T-helper 17 cell (primary cell): ENCODE measurements around the gene ZNF333. TPM values are rescaled to one million over a fixed set of nuclear protein-coding genes. Genes with fewer than 3 reads are reported as not detected.

ENCODE experiments used
- ATAC-seq: fragments of 150-1000 bp; cut with Tn5 transposase; 2 replicates; pipeline ENCODE4 v1.10.0; 2021; ENCODE audit warnings: mild to moderate bottlenecking, moderate library complexity
- DNase-seq, 3 donors: peaks; one replicate each; pipeline versions ENCODE4 v3.0.0 to v3.0.0-alpha.2; 2020 to 2021
- H3K9me3 ChIP-seq: one replicate; pipeline ENCODE4 v1.7.0; 2013; ENCODE audit warnings: low read length, mild to moderate bottlenecking; ENCODE audit not compliant: control insufficient read depth, poor library complexity, severe bottlenecking
- H3K27ac Mint-ChIP-seq: one replicate; pipeline ENCODE4 v1.8.0; 2022; ENCODE audit warnings: mild to moderate bottlenecking, moderate library complexity, mixed read lengths
- H3K27me3 Mint-ChIP-seq: one replicate; pipeline ENCODE4 v1.8.0; 2022; ENCODE audit warnings: mixed read lengths
- H3K36me3 Mint-ChIP-seq: one replicate; pipeline ENCODE4 v1.8.0; 2022; ENCODE audit warnings: low read depth, mixed read lengths
- H3K4me1 Mint-ChIP-seq: one replicate; pipeline ENCODE4 v1.8.0; 2022; ENCODE audit warnings: mild to moderate bottlenecking, mixed read lengths
- H3K4me3 Mint-ChIP-seq: one replicate; pipeline ENCODE4 v1.8.0; 2022; ENCODE audit warnings: mild to moderate bottlenecking, moderate library complexity, mixed read lengths
- total RNA-seq, 4 donors: library from RNA in 2 of 4; stranded (reverse) in 2 of 4; gene quantifications; one replicate each; pipeline ENCODE4 v1.2.3 and lab custom pipeline; 2022 to 2026

Gene ZNF333
- total RNA-seq, 2 donors from 2014 or later: 17.6 to 22.7 TPM

GRCh38 chr19:14674764-14675163 lies 15.1 kb upstream of the ZNF333 start, which contains the start of gene ADGRE3:
Gene ADGRE3 (minus strand): TSS chr19:14674844. CDS start chr19:14674770, 74 bp downstream.
- peaks cover 26% of the 10 kb centered on the region for H3K4me1 Mint-ChIP-seq
- no peaks in the 10 kb centered on the region for H3K9me3 ChIP-seq
- H3K4me3 Mint-ChIP-seq: no peak within 1 kb of the TSS
- no peaks in the 10 kb centered on the region for H3K27me3 Mint-ChIP-seq
- DNase-seq (no peak), ATAC-seq (no peak)
- no peaks in the 10 kb centered on the region for H3K36me3 Mint-ChIP-seq
- no peak within 1 kb of the TSS for H3K27ac Mint-ChIP-seq

GRCh38 chr19:14676762-14677161 lies 13.1 kb upstream of the ZNF333 start:
- Mint-ChIP-seq H3K4me3 (no peak overlapping the region), H3K27me3 (no peaks in the 10 kb centered on the region), H3K4me1 (peaks cover 19% of the 10 kb centered on the region), H3K27ac (no peak overlapping the region), H3K36me3 (no peaks in the 10 kb centered on the region)
- ATAC-seq (no peak), DNase-seq (no peak)
- no peaks in the 10 kb centered on the region for H3K9me3 ChIP-seq

GRCh38 chr19:14677464-14677863 lies 12.4 kb upstream of the ZNF333 start:
- no peak overlapping the region for H3K4me3 Mint-ChIP-seq
- peaks cover 3% of the 10 kb centered on the region for H3K9me3 ChIP-seq
- ATAC-seq (peak; percentile 66), DNase-seq (no peak)
- no peak overlapping the region for H3K27ac Mint-ChIP-seq
- no peaks in the 10 kb centered on the region for H3K27me3 Mint-ChIP-seq
- peaks cover 13% of the 10 kb centered on the region for H3K4me1 Mint-ChIP-seq
- no peaks in the 10 kb centered on the region for H3K36me3 Mint-ChIP-seq

GRCh38 chr19:14678199-14678598 lies 11.6 kb upstream of the ZNF333 start:
- H3K4me1 Mint-ChIP-seq: peaks cover 10% of the 10 kb centered on the region
- H3K27ac Mint-ChIP-seq: no peak overlapping the region
- DNase-seq (no peak), ATAC-seq (no peak)
- H3K9me3 ChIP-seq: peaks cover 3% of the 10 kb centered on the region
- no peak overlapping the region for H3K4me3 Mint-ChIP-seq
- no peaks in the 10 kb centered on the region for H3K36me3 Mint-ChIP-seq
- no peaks in the 10 kb centered on the region for H3K27me3 Mint-ChIP-seq

GRCh38 chr19:14682084-14682483 lies 7.8 kb upstream of the ZNF333 start:
- Mint-ChIP-seq H3K27me3 (no peaks in the 10 kb centered on the region), H3K4me3 (no peak overlapping the region), H3K4me1 (peaks cover 11% of the 10 kb centered on the region), H3K27ac (no peak overlapping the region), H3K36me3 (no peaks in the 10 kb centered on the region)
- ATAC-seq (no peak), DNase-seq (no peak)
- peaks cover 3% of the 10 kb centered on the region for H3K9me3 ChIP-seq

GRCh38 chr19:14683439-14683838 lies 6.4 kb upstream of the ZNF333 start:
- peaks cover 11% of the 10 kb centered on the region for H3K4me1 Mint-ChIP-seq
- no peak overlapping the region for H3K4me3 Mint-ChIP-seq
- ATAC-seq (peak; percentile 98), DNase-seq (no peak)
- H3K9me3 ChIP-seq: peaks cover 3% of the 10 kb centered on the region
- H3K27me3 Mint-ChIP-seq: no peaks in the 10 kb centered on the region
- H3K27ac Mint-ChIP-seq: peak overlapping the region; percentile 39
- H3K36me3 Mint-ChIP-seq: no peaks in the 10 kb centered on the region

- peak overlapping the region; percentile 94 for H3K27ac Mint-ChIP-seq
- H3K36me3 Mint-ChIP-seq: no peaks in the 10 kb centered on the region
- no peak overlapping the region for H3K4me3 Mint-ChIP-seq
- H3K9me3 ChIP-seq: peaks cover 3% of the 10 kb centered on the region
- DNase-seq (no peak), ATAC-seq (no peak)
- peaks cover 11% of the 10 kb centered on the region for H3K4me1 Mint-ChIP-seq
- H3K27me3 Mint-ChIP-seq: no peaks in the 10 kb centered on the region
Measured at GRCh38 chr19:14686411-14686810, 3.4 kb upstream of the ZNF333 start.

GRCh38 chr19:14694641-14695266 lies 4.9 kb downstream of the ZNF333 start:
- no peaks in the 10 kb centered on the region for H3K9me3 ChIP-seq
- no peak overlapping the region for H3K4me3 Mint-ChIP-seq
- no peaks in the 10 kb centered on the region for H3K27me3 Mint-ChIP-seq
- DNase-seq (no peak), ATAC-seq (no peak)
- H3K4me1 Mint-ChIP-seq: peaks cover 4% of the 10 kb centered on the region
- peaks cover 5% of the 10 kb centered on the region for H3K36me3 Mint-ChIP-seq
- H3K27ac Mint-ChIP-seq: no peak overlapping the region

- H3K27ac Mint-ChIP-seq: no peak overlapping the region
- DNase-seq (no peak), ATAC-seq (no peak)
- no peaks in the 10 kb centered on the region for H3K9me3 ChIP-seq
- no peaks in the 10 kb centered on the region for H3K27me3 Mint-ChIP-seq
- peaks cover 5% of the 10 kb centered on the region for H3K36me3 Mint-ChIP-seq
- H3K4me3 Mint-ChIP-seq: no peak overlapping the region
- peaks cover 4% of the 10 kb centered on the region for H3K4me1 Mint-ChIP-seq
Measured at GRCh38 chr19:14695471-14695870, 5.6 kb downstream of the ZNF333 start.

GRCh38 chr19:14699641-14700040 lies 9.8 kb downstream of the ZNF333 start:
- Mint-ChIP-seq H3K4me1 (no peaks in the 10 kb centered on the region), H3K4me3 (no peak overlapping the region), H3K27me3 (no peaks in the 10 kb centered on the region), H3K36me3 (peaks cover 11% of the 10 kb centered on the region), H3K27ac (no peak overlapping the region)
- DNase-seq: no peak
- no peak for ATAC-seq
- no peaks in the 10 kb centered on the region for H3K9me3 ChIP-seq

- ATAC-seq (no peak), DNase-seq (no peak)
- Mint-ChIP-seq H3K4me1 (no peaks in the 10 kb centered on the region), H3K27me3 (no peaks in the 10 kb centered on the region), H3K4me3 (no peak overlapping the region), H3K27ac (no peak overlapping the region), H3K36me3 (peaks cover 13% of the 10 kb centered on the region)
- H3K9me3 ChIP-seq: no peaks in the 10 kb centered on the region
Measured at GRCh38 chr19:14700711-14701375, 11.0 kb downstream of the ZNF333 start.

GRCh38 chr19:14703833-14704232 lies 14.0 kb downstream of the ZNF333 start:
- Mint-ChIP-seq H3K27ac (no peak overlapping the region), H3K27me3 (no peaks in the 10 kb centered on the region), H3K4me3 (no peak overlapping the region), H3K4me1 (no peaks in the 10 kb centered on the region), H3K36me3 (peaks cover 15% of the 10 kb centered on the region)
- no peaks in the 10 kb centered on the region for H3K9me3 ChIP-seq
- ATAC-seq: no peak
- no peak for DNase-seq

GRCh38 chr19:14704450-14704849 lies 14.6 kb downstream of the ZNF333 start:
- DNase-seq (no peak), ATAC-seq (no peak)
- no peaks in the 10 kb centered on the region for H3K9me3 ChIP-seq
- Mint-ChIP-seq H3K36me3 (peaks cover 19% of the 10 kb centered on the region), H3K27ac (no peak overlapping the region), H3K4me3 (no peak overlapping the region), H3K4me1 (no peaks in the 10 kb centered on the region), H3K27me3 (no peaks in the 10 kb centered on the region)

- H3K36me3 Mint-ChIP-seq: peaks cover 30% of the 10 kb centered on the region
- H3K27me3 Mint-ChIP-seq: no peaks in the 10 kb centered on the region
- H3K4me1 Mint-ChIP-seq: no peaks in the 10 kb centered on the region
- no peak for DNase-seq
- ATAC-seq: no peak
- no peak overlapping the region for H3K27ac Mint-ChIP-seq
- H3K4me3 Mint-ChIP-seq: no peak overlapping the region
- peaks cover 33% of the 10 kb centered on the region for H3K9me3 ChIP-seq
Measured at GRCh38 chr19:14715841-14716240, 26.0 kb downstream of the ZNF333 start.
